ENCODE measurements around the gene ETFA. TPM values are rescaled to one million over a fixed set of nuclear protein-coding genes. Genes with fewer than 3 reads are reported as not detected.
A peak's percentile ranks its signal among the peaks of the same experiment; 100 is the strongest.

Gene ETFA
- total and polyA plus RNA-seq, 9 of the 15 experiments (the other 6 are each of a cell fraction or from before 2014, with no cell fraction given) = 130 to 543 (median 232) TPM

DNA sequence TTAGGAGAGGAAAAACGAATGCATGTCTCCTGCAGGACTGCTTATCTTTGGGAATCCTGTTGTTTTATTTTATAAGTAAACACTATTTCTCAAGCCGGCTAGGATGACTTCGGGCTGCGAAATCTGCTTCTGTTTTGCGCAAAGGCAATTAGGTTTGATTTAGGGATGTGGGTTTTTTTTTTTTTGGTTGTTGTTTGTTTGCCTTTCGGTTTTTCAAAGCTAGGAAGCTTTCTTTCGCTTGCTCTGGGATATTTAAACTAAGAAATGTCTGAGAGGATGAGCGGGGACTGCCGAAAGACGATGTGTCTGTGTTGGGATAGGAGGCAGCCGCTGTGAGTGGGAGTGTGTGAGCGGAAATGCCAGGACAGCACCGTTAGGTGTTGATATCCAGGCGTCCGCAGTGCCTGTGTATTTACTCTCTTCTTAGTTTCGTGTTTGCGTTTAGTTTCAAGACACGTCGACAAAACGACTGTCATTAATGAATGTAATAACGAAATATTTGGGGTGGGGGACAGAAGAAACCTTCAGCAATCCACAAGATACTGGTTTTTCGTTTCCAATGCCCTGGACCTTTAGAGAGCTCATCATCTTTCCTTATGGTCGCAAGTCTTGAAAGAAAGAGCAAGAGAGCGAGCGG, 25.9 kb upstream of the ETFA start (continued):
- TF ChIP-seq, protein P1, sequence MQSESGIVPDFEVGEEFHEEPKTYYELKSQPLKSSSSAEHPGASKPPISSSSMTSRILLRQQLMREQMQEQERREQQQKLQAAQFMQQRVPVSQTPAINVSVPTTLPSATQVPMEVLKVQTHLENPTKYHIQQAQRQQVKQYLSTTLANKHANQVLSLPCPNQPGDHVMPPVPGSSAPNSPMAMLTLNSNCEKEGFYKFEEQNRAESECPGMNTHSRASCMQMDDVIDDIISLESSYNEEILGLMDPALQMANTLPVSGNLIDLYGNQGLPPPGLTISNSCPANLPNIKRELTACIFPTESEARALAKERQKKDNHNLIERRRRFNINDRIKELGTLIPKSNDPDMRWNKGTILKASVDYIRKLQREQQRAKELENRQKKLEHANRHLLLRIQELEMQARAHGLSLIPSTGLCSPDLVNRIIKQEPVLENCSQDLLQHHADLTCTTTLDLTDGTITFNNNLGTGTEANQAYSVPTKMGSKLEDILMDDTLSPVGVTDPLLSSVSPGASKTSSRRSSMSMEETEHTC (IDR thresholded peaks at IDR 0.05) = no peak
- TF ChIP-seq, protein P2, sequence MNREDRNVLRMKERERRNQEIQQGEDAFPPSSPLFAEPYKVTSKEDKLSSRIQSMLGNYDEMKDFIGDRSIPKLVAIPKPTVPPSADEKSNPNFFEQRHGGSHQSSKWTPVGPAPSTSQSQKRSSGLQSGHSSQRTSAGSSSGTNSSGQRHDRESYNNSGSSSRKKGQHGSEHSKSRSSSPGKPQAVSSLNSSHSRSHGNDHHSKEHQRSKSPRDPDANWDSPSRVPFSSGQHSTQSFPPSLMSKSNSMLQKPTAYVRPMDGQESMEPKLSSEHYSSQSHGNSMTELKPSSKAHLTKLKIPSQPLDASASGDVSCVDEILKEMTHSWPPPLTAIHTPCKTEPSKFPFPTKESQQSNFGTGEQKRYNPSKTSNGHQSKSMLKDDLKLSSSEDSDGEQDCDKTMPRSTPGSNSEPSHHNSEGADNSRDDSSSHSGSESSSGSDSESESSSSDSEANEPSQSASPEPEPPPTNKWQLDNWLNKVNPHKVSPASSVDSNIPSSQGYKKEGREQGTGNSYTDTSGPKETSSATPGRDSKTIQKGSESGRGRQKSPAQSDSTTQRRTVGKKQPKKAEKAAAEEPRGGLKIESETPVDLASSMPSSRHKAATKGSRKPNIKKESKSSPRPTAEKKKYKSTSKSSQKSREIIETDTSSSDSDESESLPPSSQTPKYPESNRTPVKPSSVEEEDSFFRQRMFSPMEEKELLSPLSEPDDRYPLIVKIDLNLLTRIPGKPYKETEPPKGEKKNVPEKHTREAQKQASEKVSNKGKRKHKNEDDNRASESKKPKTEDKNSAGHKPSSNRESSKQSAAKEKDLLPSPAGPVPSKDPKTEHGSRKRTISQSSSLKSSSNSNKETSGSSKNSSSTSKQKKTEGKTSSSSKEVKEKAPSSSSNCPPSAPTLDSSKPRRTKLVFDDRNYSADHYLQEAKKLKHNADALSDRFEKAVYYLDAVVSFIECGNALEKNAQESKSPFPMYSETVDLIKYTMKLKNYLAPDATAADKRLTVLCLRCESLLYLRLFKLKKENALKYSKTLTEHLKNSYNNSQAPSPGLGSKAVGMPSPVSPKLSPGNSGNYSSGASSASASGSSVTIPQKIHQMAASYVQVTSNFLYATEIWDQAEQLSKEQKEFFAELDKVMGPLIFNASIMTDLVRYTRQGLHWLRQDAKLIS (CRISPR knock-in tag; IDR thresholded peaks at IDR 0.05) = no peak; the same call in 1 of the 2 replicates
- TF ChIP-seq, protein P3, sequence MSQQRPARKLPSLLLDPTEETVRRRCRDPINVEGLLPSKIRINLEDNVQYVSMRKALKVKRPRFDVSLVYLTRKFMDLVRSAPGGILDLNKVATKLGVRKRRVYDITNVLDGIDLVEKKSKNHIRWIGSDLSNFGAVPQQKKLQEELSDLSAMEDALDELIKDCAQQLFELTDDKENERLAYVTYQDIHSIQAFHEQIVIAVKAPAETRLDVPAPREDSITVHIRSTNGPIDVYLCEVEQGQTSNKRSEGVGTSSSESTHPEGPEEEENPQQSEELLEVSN (IDR thresholded peaks at IDR 0.05; ENCODE audit: borderline replicate concordance in 1 of 2, extremely low read depth in 1 of 2, insufficient read depth in 1 of 2, insufficient read length in 1 of 2, low read depth in 1 of 2, low read length in 1 of 2, poor library complexity in 1 of 2, severe bottlenecking in 1 of 2) = peak in 1 of 2 experiments; percentile 41
- TF ChIP-seq ELF1 (tag; IDR thresholded peaks at IDR 0.05) (no peak), ILK (tag; IDR thresholded peaks at IDR 0.05; ENCODE audit: borderline replicate concordance, low read depth) (no peak), MAZ (CRISPR knock-in tag; conservative IDR thresholded peaks at IDR 0.05 in 1 of 2, IDR thresholded peaks at IDR 0.05 in 1 of 2) (no peak), POLR2B (IDR thresholded peaks at IDR 0.05; ENCODE audit: low read depth, partially characterized antibody) (no peak), HCFC1 (IDR thresholded peaks at IDR 0.05; ENCODE audit: low read depth, low read length) (no peak), HDAC6 (IDR thresholded peaks at IDR 0.05; ENCODE audit: low read depth, low read length) (no peak), KHSRP (IDR thresholded peaks at IDR 0.05) (no peak), HIVEP1 (CRISPR knock-in tag; IDR thresholded peaks at IDR 0.05) (no peak), CBFB (CRISPR knock-in tag; IDR thresholded peaks at IDR 0.05) (no peak), ZSCAN32 (CRISPR knock-in tag; IDR thresholded peaks at IDR 0.05) (no peak), PTRF (tag; IDR thresholded peaks at IDR 0.05) (no peak), CSDE1 (IDR thresholded peaks at IDR 0.05) (no peak), TSC22D4 (tag; IDR thresholded peaks at IDR 0.05) (no peak), IRF2 (CRISPR knock-in tag; IDR thresholded peaks at IDR 0.05) (no peak), SETDB1 (IDR thresholded peaks at IDR 0.05; ENCODE audit: low read length) (no peak)
- TF ChIP-seq, protein P4, sequence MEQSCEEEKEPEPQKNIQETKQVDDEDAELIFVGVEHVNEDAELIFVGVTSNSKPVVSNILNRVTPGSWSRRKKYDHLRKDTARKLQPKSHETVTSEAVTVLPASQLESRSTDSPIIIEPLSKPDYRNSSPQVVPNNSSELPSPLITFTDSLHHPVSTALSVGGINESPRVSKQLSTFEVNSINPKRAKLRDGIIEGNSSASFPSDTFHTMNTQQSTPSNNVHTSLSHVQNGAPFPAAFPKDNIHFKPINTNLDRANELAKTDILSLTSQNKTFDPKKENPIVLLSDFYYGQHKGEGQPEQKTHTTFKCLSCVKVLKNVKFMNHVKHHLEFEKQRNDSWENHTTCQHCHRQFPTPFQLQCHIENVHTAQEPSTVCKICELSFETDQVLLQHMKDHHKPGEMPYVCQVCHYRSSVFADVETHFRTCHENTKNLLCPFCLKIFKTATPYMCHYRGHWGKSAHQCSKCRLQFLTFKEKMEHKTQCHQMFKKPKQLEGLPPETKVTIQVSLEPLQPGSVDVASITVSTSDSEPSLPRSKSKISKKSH (CRISPR knock-in tag; IDR thresholded peaks at IDR 0.05) = no peak
- TF ChIP-seq, protein P5, sequence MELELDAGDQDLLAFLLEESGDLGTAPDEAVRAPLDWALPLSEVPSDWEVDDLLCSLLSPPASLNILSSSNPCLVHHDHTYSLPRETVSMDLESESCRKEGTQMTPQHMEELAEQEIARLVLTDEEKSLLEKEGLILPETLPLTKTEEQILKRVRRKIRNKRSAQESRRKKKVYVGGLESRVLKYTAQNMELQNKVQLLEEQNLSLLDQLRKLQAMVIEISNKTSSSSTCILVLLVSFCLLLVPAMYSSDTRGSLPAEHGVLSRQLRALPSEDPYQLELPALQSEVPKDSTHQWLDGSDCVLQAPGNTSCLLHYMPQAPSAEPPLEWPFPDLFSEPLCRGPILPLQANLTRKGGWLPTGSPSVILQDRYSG (tag; conservative IDR thresholded peaks at IDR 0.05; ENCODE audit: low read depth) = no peak
